AG09309 (cell line): ENCODE data around the gene PKN1.

ENCODE experiments used
- DNase-seq: peaks from one replicate; pipeline ENCODE4 v3.0.0-alpha.2; 2010; ENCODE audit warnings: low read depth
- H3K4me3 ChIP-seq: 2 replicates; pipeline ENCODE4 v1.5.1; 2011; ENCODE audit warnings: mild to moderate bottlenecking, low read depth, low read length, moderate library complexity; ENCODE audit not compliant: control insufficient read depth
- CTCF ChIP-seq: IDR thresholded peaks from 2 replicates; pipeline ENCODE4 v1.5.1; 2011; ENCODE audit warnings: mild to moderate bottlenecking, low read depth, low read length, inconsistent platforms; ENCODE audit not compliant: insufficient read depth, control insufficient read depth; ENCODE audit errors: missing control alignments

The PKN1 gene

DNA sequence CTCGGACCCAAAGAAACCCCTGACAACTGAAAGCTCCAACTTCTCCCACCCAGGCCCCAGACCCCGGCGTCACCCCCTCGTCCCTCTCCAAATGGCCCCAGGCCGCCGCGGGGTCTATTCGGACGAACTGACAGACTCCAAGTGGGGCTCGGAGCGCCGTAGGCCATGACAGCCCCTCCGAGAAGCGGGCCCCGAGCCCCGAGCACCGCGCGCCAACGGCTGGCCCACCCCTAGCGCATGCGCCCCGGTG lies 14.3 kb upstream of the PKN1 start:
- no peak for DNase-seq
- H3K4me3 ChIP-seq, result peak overlapping the region; percentile 96
- no peak for TF ChIP-seq CTCF

DNA sequence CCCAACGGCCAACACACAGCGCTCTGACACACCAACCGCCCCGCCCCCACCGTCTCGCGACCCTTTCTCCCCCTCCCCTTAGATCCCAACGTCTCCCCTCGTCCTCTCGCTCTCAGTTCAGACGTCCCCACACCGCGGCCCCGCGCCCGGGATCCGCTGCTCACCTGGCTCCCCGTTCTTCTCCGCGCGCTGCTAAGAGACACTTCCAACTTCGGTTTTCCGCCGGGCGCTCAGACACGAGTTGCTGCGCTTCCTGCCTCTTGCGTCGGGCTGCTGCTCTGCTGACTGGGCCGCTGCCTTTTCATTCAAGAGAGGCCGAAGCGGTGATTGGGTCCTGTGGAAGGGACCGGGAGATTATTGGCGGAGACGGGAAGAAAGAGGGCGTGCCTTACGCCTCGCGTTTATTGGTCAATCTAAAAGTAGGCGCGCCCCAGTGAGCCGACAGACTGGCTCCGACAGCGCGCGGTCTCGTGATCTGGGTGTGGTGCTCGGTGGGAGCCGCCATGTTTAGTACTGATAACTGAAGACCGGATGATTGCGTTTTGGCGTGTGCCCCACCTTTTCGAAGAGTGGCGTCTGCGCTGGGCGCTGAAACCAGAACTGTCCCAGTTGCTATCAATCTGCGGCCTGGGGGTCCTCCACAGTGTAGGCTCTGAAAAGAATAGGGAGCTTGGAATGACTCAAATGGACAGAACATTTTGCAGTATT lies 13.8 kb upstream of the PKN1 start, which contains the start of gene DDX39A:
Gene DDX39A, minus strand, starts transcription at position 236 of the 708 bp plus-strand sequence. CDS start 6,121 bp downstream, outside the sequence.
- DNase-seq, result peak; percentile 97
- no peak for TF ChIP-seq CTCF
- peak within 1 kb of the TSS; percentile 96 for H3K4me3 ChIP-seq

GRCh38 chr19:14425696-14426138 lies 7.4 kb upstream of the PKN1 start:
- no peak for DNase-seq
- TF ChIP-seq CTCF, result no peak
- H3K4me3 ChIP-seq, result no peak overlapping the region

DNA sequence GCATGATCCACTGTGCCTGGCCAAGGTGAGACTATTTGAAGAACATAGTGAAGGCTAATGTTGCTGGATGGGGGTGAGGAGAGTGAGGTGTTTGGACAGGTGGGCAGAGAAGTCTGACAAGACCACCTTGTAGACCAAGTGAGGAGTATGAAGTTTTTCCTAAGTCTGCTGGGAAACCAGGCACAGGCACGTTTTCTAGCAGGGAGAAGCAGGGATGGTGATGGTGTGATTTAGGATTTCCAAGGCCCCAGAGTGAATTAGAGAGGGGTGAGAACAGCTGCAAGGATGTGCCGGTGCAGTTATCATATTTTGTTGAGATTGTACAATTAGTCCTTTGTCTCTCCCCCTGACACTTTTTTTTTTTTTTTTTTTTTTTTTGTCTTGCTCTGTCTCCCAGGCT lies 5.6 kb upstream of the PKN1 start:
- TF ChIP-seq CTCF, result no peak
- H3K4me3 ChIP-seq, result no peak overlapping the region
- no peak for DNase-seq

- no peak for DNase-seq
- no peak for TF ChIP-seq CTCF
These were observed 4.2 kb upstream of the PKN1 start for GRCh38 chr19:14428882-14429416.

DNA sequence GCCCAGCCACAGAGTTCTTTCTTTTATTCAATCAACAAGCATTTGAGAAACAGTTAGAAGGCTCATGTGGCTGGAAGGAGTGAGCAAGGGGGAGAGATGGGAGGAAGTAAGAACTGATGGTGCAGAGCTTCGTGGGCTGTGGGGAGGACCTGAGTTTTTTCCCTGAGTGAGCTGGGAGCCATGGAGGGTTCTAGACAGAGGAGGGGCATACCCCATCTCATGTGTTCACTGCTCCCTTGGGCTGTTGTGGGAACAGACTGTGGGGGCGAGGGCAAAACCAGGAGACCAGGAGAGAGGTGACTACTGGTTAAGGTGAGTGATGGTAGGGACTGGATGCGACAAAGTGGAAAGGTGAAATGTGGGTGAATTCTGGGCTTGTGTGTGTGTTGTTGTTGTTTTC lies 2.4 kb upstream of the PKN1 start:
- H3K4me3 ChIP-seq, result no peak overlapping the region
- no peak for TF ChIP-seq CTCF
- no peak for DNase-seq

More at GRCh38 chr19:14428882-14429416, 4.2 kb upstream of the PKN1 start:
- no peak overlapping the region for H3K4me3 ChIP-seq
